Fibroblast of lung (primary cell): ENCODE data around the gene CDKN2B-AS1. TPM values are rescaled to one million over a fixed set of nuclear protein-coding genes. Genes with fewer than 3 reads are reported as not detected.

ENCODE experiments used
- DNase-seq, 2 donors: peaks; one replicate each; pipeline versions ENCODE4 v3.0.0 to v3.0.0-alpha.2; 2010; ENCODE audit warnings: low read depth in 2 of 2
- H2AFZ ChIP-seq: 2 replicates; pipeline ENCODE4 v1.5.1; 2012; ENCODE audit warnings: low read length, control low read depth, inconsistent platforms
- H3K27ac ChIP-seq: 2 replicates; pipeline ENCODE4 v1.5.1; 2011; ENCODE audit warnings: low read length, control low read depth; ENCODE audit not compliant: insufficient read depth
- H3K27me3 ChIP-seq: 2 replicates; pipeline ENCODE4 v1.5.1; 2011; ENCODE audit warnings: mild to moderate bottlenecking, low read length; ENCODE audit not compliant: control insufficient read depth, insufficient read depth
- H3K36me3 ChIP-seq: 2 replicates; pipeline ENCODE4 v1.5.1; 2011; ENCODE audit warnings: low read length; ENCODE audit not compliant: control insufficient read depth, insufficient read depth
- H3K4me1 ChIP-seq: 2 replicates; pipeline ENCODE4 v1.5.1; 2011; ENCODE audit warnings: low read length; ENCODE audit not compliant: control insufficient read depth, insufficient read depth; ENCODE audit errors: extremely low read depth
- H3K4me2 ChIP-seq: 2 replicates; pipeline ENCODE4 v1.5.1; 2011; ENCODE audit warnings: low read length, control low read depth; ENCODE audit not compliant: insufficient read depth; ENCODE audit errors: extremely low read depth
- H3K4me3 ChIP-seq, 4 experiments: fragments of 200-600 bp in 1 of 4; sonication (generic) in 1 of 4; replicated peaks in 1 of 4; 2 replicates each; pipeline ENCODE4 v1.5.1; 2011 to 2016; ENCODE audit warnings: low read length in 4 of 4, low read depth in 3 of 4, mild to moderate bottlenecking in 3 of 4, control low read depth in 2 of 4, inconsistent platforms in 1 of 4, mixed read lengths in 1 of 4; ENCODE audit not compliant: insufficient read depth in 1 of 4; ENCODE audit errors: control extremely low read depth in 1 of 4
- H3K79me2 ChIP-seq: 2 replicates; pipeline ENCODE4 v1.5.1; 2012; ENCODE audit warnings: mild to moderate bottlenecking, low read length, inconsistent platforms; ENCODE audit not compliant: control insufficient read depth, insufficient read depth
- H3K9ac ChIP-seq: 2 replicates; pipeline ENCODE4 v1.5.1; 2011; ENCODE audit warnings: mild to moderate bottlenecking, low read length, control low read depth; ENCODE audit not compliant: insufficient read depth
- H3K9me3 ChIP-seq: 2 replicates; pipeline ENCODE4 v1.5.1; 2012; ENCODE audit warnings: low read depth, low read length; ENCODE audit not compliant: control insufficient read depth, insufficient read depth
- H4K20me1 ChIP-seq: 2 replicates; pipeline ENCODE4 v1.5.1; 2011; ENCODE audit warnings: low read length; ENCODE audit not compliant: control insufficient read depth, insufficient read depth; ENCODE audit errors: extremely low read depth
- EZH2 ChIP-seq: IDR thresholded peaks from 2 replicates; pipeline ENCODE4 v1.5.1; 2012; ENCODE audit warnings: low read length, control low read depth, mild to moderate bottlenecking; ENCODE audit errors: missing control alignments
- polyA plus RNA-seq, 2 donors: library from polyadenylated mRNA; depleted of rRNA in 1 of 2; stranded (reverse) in 1 of 2; unstranded in 1 of 2; fragments of >200 nt; gene quantifications; 2 replicates each; pipeline ENCODE4 v1.2.1, GENCODE V29; 2011 to 2012; ENCODE audit warnings: missing spikeins in 1 of 2
- total RNA-seq: library from RNA; depleted of rRNA; stranded (reverse); fragments of >200 nt; gene quantifications from 2 replicates; pipeline ENCODE4 v1.2.1, GENCODE V29; 2014
- TF ChIP-seq, protein P1 (sequence below), 2 donors: IDR thresholded peaks in 1 of 2; conservative IDR thresholded peaks in 1 of 2; 1 replicate in 1 of 2; 2 replicates in 1 of 2; pipeline ENCODE4 v1.5.1; 2011 to 2012; ENCODE audit warnings: low read length in 2 of 2, control low read depth in 1 of 2, inconsistent platforms in 1 of 2, low read depth in 1 of 2, mild to moderate bottlenecking in 1 of 2

Gene CDKN2B-AS1
- total and polyA plus RNA-seq, 2 donors (not counting 1 experiment from before 2014, with no cell fraction given): 1.1 to 7.6 TPM

DNA sequence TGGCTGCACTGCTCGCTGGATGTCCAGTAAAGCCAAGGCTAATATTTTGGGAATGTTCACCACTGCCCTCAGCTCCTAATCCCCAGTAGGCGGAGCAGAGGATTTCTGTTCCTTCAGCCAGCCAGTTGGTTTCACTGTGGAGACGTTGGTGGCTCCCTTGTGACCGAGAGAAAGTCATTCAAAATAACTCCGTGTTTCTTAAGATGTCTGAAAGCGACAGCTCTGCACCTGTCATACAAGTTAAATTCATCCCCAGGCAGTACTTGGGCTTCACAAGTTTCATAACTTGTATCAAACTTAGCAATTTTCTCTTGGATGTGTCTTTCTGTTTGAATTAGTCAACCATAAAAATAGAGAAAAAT is 14.9 kb downstream of the CDKN2B-AS1 start:
- H3K36me3 ChIP-seq: no peaks in the 10 kb centered on the region
- H3K27ac ChIP-seq: no peak overlapping the region
- H3K4me1 ChIP-seq: peaks cover 5% of the 10 kb centered on the region
- H3K4me3 ChIP-seq: peak overlapping the region in 2 of 4 experiments; percentile 40 to 46
- TF ChIP-seq, protein P1, sequence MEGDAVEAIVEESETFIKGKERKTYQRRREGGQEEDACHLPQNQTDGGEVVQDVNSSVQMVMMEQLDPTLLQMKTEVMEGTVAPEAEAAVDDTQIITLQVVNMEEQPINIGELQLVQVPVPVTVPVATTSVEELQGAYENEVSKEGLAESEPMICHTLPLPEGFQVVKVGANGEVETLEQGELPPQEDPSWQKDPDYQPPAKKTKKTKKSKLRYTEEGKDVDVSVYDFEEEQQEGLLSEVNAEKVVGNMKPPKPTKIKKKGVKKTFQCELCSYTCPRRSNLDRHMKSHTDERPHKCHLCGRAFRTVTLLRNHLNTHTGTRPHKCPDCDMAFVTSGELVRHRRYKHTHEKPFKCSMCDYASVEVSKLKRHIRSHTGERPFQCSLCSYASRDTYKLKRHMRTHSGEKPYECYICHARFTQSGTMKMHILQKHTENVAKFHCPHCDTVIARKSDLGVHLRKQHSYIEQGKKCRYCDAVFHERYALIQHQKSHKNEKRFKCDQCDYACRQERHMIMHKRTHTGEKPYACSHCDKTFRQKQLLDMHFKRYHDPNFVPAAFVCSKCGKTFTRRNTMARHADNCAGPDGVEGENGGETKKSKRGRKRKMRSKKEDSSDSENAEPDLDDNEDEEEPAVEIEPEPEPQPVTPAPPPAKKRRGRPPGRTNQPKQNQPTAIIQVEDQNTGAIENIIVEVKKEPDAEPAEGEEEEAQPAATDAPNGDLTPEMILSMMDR (conservative IDR thresholded peaks at IDR 0.05 in 1 of 2, IDR thresholded peaks at IDR 0.05 in 1 of 2; ENCODE audit: low read depth in 1 of 2, low read length in 2 of 2): peak; percentile 48 to 61
- TF ChIP-seq EZH2: no peak
- no peaks in the 10 kb centered on the region for H3K27me3 ChIP-seq
- H3K9ac ChIP-seq: no peak overlapping the region
- DNase-seq: no peak
- no peaks in the 10 kb centered on the region for H4K20me1 ChIP-seq
- H3K79me2 ChIP-seq: peaks cover 26% of the 10 kb centered on the region
- H3K9me3 ChIP-seq: no peaks in the 10 kb centered on the region
- peak overlapping the region; percentile 72 for H3K4me2 ChIP-seq
- H2AFZ ChIP-seq: no peak overlapping the region

DNA sequence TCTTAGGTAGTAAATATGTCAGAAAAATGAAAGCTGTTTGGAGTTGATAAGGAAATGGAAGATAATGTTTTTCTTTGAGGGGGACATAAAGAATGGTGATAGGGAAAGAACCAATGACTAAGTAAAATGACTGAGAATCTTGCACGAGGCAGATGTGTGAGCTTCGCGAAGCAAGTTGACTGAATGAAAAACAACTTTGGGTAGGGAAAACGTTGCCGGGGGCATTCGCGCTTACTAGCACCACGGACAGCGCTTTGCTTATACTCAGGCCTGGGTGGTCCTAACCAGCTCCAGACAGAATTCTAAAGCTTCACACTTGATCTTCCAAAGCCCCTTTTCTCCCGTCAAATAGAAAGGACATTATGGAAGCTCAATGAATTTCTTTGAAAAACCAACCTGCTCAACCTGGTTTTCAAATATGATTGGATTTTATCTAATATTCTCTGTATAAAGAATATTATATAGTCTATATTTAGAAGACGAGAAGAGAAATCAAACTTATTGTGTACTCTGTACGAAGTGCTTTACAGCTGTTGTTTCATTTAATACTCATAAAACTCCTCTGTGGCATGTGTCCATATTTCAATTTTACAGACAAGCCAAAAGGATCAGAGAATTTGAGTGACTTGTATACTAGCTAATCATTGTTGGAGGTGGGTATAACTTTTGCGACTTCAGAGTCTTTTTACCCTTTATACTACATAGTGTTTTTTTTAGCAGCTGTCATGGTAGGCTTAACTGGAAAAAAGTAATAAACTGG is 16.5 kb downstream of the CDKN2B-AS1 start:
- H4K20me1 ChIP-seq: no peaks in the 10 kb centered on the region
- H3K9ac ChIP-seq: no peak overlapping the region
- H3K27me3 ChIP-seq: no peaks in the 10 kb centered on the region
- DNase-seq: peak in 1 of 2 donors; percentile 55
- H3K79me2 ChIP-seq: peaks cover 16% of the 10 kb centered on the region
- no peak overlapping the region for H3K4me3 ChIP-seq
- no peak overlapping the region for H3K4me2 ChIP-seq
- peaks cover 3% of the 10 kb centered on the region for H3K4me1 ChIP-seq
- no peak overlapping the region for H3K27ac ChIP-seq
- H3K9me3 ChIP-seq: no peaks in the 10 kb centered on the region
- no peaks in the 10 kb centered on the region for H3K36me3 ChIP-seq
- TF ChIP-seq EZH2: no peak
- TF ChIP-seq, protein P1 (conservative IDR thresholded peaks at IDR 0.05 in 1 of 2, IDR thresholded peaks at IDR 0.05 in 1 of 2; ENCODE audit: low read depth in 1 of 2, low read length in 2 of 2): no peak
- H2AFZ ChIP-seq: no peak overlapping the region

DNA sequence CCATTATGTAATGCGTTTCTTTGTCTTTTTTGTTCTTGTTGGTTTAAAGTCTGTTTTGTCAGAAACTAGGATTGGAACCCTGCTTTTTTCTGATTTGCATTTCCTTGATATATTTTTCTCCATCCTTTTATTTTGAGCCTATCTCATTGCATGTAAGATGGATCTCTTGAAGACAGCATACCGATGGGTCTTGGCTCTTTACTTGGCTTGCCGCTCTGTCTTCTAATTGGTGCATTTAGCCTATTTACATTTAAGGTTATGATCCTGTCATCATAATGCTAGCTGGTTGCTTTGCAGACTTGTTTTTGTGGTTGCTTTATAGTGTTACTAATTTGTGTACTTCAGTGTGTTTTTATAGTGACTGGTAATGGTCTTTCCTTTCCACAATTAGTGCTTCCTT is 27.8 kb downstream of the CDKN2B-AS1 start:
- H2AFZ ChIP-seq: no peak overlapping the region
- H3K4me3 ChIP-seq: no peak overlapping the region
- no peaks in the 10 kb centered on the region for H3K79me2 ChIP-seq
- H3K4me1 ChIP-seq: no peaks in the 10 kb centered on the region
- no peaks in the 10 kb centered on the region for H3K27me3 ChIP-seq
- H3K27ac ChIP-seq: no peak overlapping the region
- H3K4me2 ChIP-seq: no peak overlapping the region
- no peak for TF ChIP-seq EZH2
- TF ChIP-seq, protein P1 (conservative IDR thresholded peaks at IDR 0.05 in 1 of 2, IDR thresholded peaks at IDR 0.05 in 1 of 2; ENCODE audit: low read depth in 1 of 2, low read length in 2 of 2): no peak
- DNase-seq: no peak
- no peaks in the 10 kb centered on the region for H3K36me3 ChIP-seq
- H4K20me1 ChIP-seq: no peaks in the 10 kb centered on the region
- no peak overlapping the region for H3K9ac ChIP-seq
- H3K9me3 ChIP-seq: no peaks in the 10 kb centered on the region
